Spleen (tissue), 13 donors: ENCODE measurements around the gene ARSI. TPM values are rescaled to one million over a fixed set of nuclear protein-coding genes. Genes with fewer than 3 reads are reported as not detected.
A peak's percentile ranks its signal among the peaks of the same experiment; 100 is the strongest.

Source experiments
- DNase-seq: peaks from one replicate; pipeline ENCODE4 v3.0.0-alpha.2; 2020
- H3K27ac ChIP-seq, 8 donors: fragments of 200-600 bp; sonication (generic) in 7 of 8; 1 replicate in 4 of 8; 2 replicates in 4 of 8; pipeline versions ENCODE4 v1.5.0 to v1.8.0; 2016 to 2021; ENCODE audit warnings: inconsistent platforms in 4 of 8, mild to moderate bottlenecking in 4 of 8, moderate library complexity in 1 of 8
- H3K27me3 ChIP-seq, 7 donors: fragments of 200-600 bp; sonication (generic) in 6 of 7; replicated peaks in 1 of 7; 1 replicate in 4 of 7; 2 replicates in 3 of 7; pipeline versions ENCODE4 v1.5.0 to v1.8.0; 2016 to 2021; ENCODE audit warnings: inconsistent platforms in 3 of 7, mild to moderate bottlenecking in 1 of 7
- H3K36me3 ChIP-seq, 6 donors: fragments of 200-600 bp; sonication (generic) in 5 of 6; 1 replicate in 4 of 6; 2 replicates in 2 of 6; pipeline versions ENCODE4 v1.5.0 to v1.8.0; 2016 to 2021; ENCODE audit warnings: inconsistent platforms in 2 of 6
- H3K4me1 ChIP-seq, 6 donors: fragments of 200-600 bp; sonication (generic) in 5 of 6; 1 replicate in 3 of 6; 2 replicates in 3 of 6; pipeline versions ENCODE4 v1.5.0 to v1.8.0; 2016 to 2021; ENCODE audit warnings: inconsistent platforms in 3 of 6
- H3K4me3 ChIP-seq, 8 donors: fragments of 200-600 bp; sonication (generic) in 7 of 8; 1 replicate in 4 of 8; 2 replicates in 4 of 8; pipeline versions ENCODE4 v1.5.0 to v1.8.0; 2016 to 2021; ENCODE audit warnings: inconsistent platforms in 4 of 8, mild to moderate bottlenecking in 4 of 8, moderate library complexity in 2 of 8
- H3K9me3 ChIP-seq, 8 donors: fragments of 200-600 bp; sonication (generic) in 7 of 8; 1 replicate in 4 of 8; 2 replicates in 4 of 8; pipeline versions ENCODE4 v1.5.0 to v1.8.0; 2016 to 2021; ENCODE audit warnings: inconsistent platforms in 4 of 8
- CTCF ChIP-seq, 11 experiments: fragments of 200-600 bp in 7 of 11; fragments of 450-650 bp in 4 of 11; sonication (generic) in 4 of 11; IDR thresholded peaks in 8 of 11; conservative IDR thresholded peaks in 3 of 11; 1 replicate in 7 of 11; 2 replicates in 4 of 11; pipeline versions ENCODE4 v1.4.0 to v1.8.0; 2016 to 2021; ENCODE audit warnings: antibody characterized with exemption in 11 of 11, inconsistent platforms in 4 of 11, mild to moderate bottlenecking in 1 of 11
- POLR2A ChIP-seq, 3 donors: fragments of 450-650 bp; IDR thresholded peaks; one replicate each; pipeline ENCODE4 v1.5.1; 2017; ENCODE audit warnings: antibody characterized with exemption in 3 of 3, mild to moderate bottlenecking in 1 of 3
- POLR2AphosphoS5 ChIP-seq, 3 donors: sonication (generic); formaldehyde crosslinking; IDR thresholded peaks; one replicate each; pipeline ENCODE4 v1.5.1; 2017; ENCODE audit warnings: antibody characterized with exemption in 3 of 3
- WGBS, 5 donors: extraction: QIAGEN DNeasy Blood & Tissue Kit in 3 of 5; methylation state at CpG; one replicate each; pipeline versions ENCODE4 v1.1.5 to v1.1.7; 2013 to 2018; 5-methylcytosine and 5-hydroxymethylcytosine counted together
- intact Hi-C: fragments of 100-400 bp; cut with DNase I; formaldehyde crosslinking; loops from one replicate; pipeline ENCODE4 v1.15.0; 2023; ENCODE audit warnings: low total_unique reads
- long read RNA-seq, 2 donors: transcript quantifications; one replicate each; lab custom pipeline, GENCODE V29; 2026
- polyA plus RNA-seq, 3 donors: library from polyadenylated mRNA; stranded (reverse); fragments of 200-250 nt; gene quantifications; one replicate each; pipeline ENCODE4 v1.2.1, GENCODE V29; 2013
- total RNA-seq, 7 donors: library from RNA; depleted of rRNA in 3 of 7; stranded (reverse); fragments of >200 nt in 3 of 7; fragmentation: NEBNext Ultra II Directional in 4 of 7; extraction: Animal tissue kit (Norgen Biotek cat#: 25700) in 4 of 7; gene quantifications; one replicate each; pipeline versions ENCODE4 v1.1.0 to v1.2.1, GENCODE V29; 2016 to 2021
- donor health status: healthy with polysubstance abuse.
- donor health status: DM: no; HTN: no; CAD: no; lungs with moderate emphysema.
- donor health status: DM: no; HTN: no; CAD: no.
- donor health status: Bipolar disorder and iron deficiency.
- donor health status: healthy.
- donor health status: DM: no; HTN: no; CAD: no.
- donor health status: DM: yes; HTN: yes; CAD: no.

The ARSI gene
- total RNA-seq (1 to 10 TPM in 5 of 7 donors, under 1 TPM in 2; 0.67 to 3.8 (median 1.1) TPM), polyA plus RNA-seq (under 1 TPM; 0.07 to 0.38 (median 0.30) TPM)
- long read RNA-seq, donor 1, partial matches to known transcripts: 0 of 3 reads
- long read RNA-seq, donor 1, other reads (novel, unspliced or antisense): 0 of 3 reads
- long read RNA-seq, donor 2, partial matches to known transcripts: 0 of 2 reads
- long read RNA-seq, donor 2, other reads (novel, unspliced or antisense): 0 of 2 reads

- DNase-seq: peak; percentile 74
- peak within 1 kb of the TSS in 7 of 8 donors; percentile 8 to 54 (median 19) for H3K4me3 ChIP-seq
- peak within 1 kb of the TSS in 4 of 8 donors; percentile 28 to 45 (median 34) for H3K27ac ChIP-seq
- peaks cover 0 to 28% (median 11%) of the 10 kb centered on the region in 6 donors for H3K4me1 ChIP-seq
- peaks cover 0 to 44% (median 15%) of the 10 kb centered on the region in 7 donors for H3K27me3 ChIP-seq
- TF ChIP-seq POLR2A (IDR thresholded peaks at IDR 0.05) (no peak), POLR2AphosphoS5 (IDR thresholded peaks at IDR 0.05) (peak in 2 of 3 donors; percentile 15 to 53), CTCF (IDR thresholded peaks at IDR 0.05 in 8 of 11, conservative IDR thresholded peaks at IDR 0.05 in 3 of 11) (no peak)
- WGBS, 5 donors: 2 to 8% (median 3%) methylated on average over 29 to 63 of the region's 63 CpGs
- no peaks in the 10 kb centered on the region for H3K9me3 ChIP-seq
- H3K36me3 ChIP-seq: no peaks in the 10 kb centered on the region
- intact Hi-C loops: no loop called here
These were observed at the start of gene ARSI for GRCh38 chr5:150302301-150303069. Gene ARSI, minus strand, starts transcription at chr5:150302905. Its CDS starts 532 bp downstream, at chr5:150302373.

- H3K4me3 ChIP-seq: no peak overlapping the region
- H3K36me3 ChIP-seq: no peaks in the 10 kb centered on the region
- peaks cover 9 to 31% (median 12%) of the 10 kb centered on the region in 6 donors for H3K4me1 ChIP-seq
- TF ChIP-seq CTCF (IDR thresholded peaks at IDR 0.05 in 8 of 11, conservative IDR thresholded peaks at IDR 0.05 in 3 of 11) (peak in 10 of 11 experiments; percentile 22 to 70 (median 54)), POLR2A (IDR thresholded peaks at IDR 0.05) (no peak), POLR2AphosphoS5 (IDR thresholded peaks at IDR 0.05) (peak in 1 of 3 donors; percentile 35)
- intact Hi-C loops: no loop called here
- H3K27ac ChIP-seq: peak overlapping the region in 3 of 8 donors; percentile 22 to 60 (median 43)
- no peaks in the 10 kb centered on the region for H3K9me3 ChIP-seq
- 23 to 36% (median 24%) methylated on average over 7 of the region's 7 CpGs for WGBS, 5 donors
- DNase-seq: peak; percentile 86
- H3K27me3 ChIP-seq: no peaks in the 10 kb centered on the region
These were observed 48.0 kb upstream of the ARSI start for GRCh38 chr5:150350524-150351344.

GRCh38 chr5:150349681-150350275 lies 47.1 kb upstream of the ARSI start:
- no peak for TF ChIP-seq POLR2A (IDR thresholded peaks at IDR 0.05)
- no peak for TF ChIP-seq CTCF (IDR thresholded peaks at IDR 0.05 in 8 of 11, conservative IDR thresholded peaks at IDR 0.05 in 3 of 11)
- no peak for TF ChIP-seq POLR2AphosphoS5 (IDR thresholded peaks at IDR 0.05)
- H3K9me3 ChIP-seq: no peaks in the 10 kb centered on the region
- H3K27me3 ChIP-seq: no peaks in the 10 kb centered on the region
- peaks cover 9 to 31% (median 12%) of the 10 kb centered on the region in 6 donors for H3K4me1 ChIP-seq
- no peak for DNase-seq
- intact Hi-C loops: no loop called here
- WGBS, 5 donors: 83 to 90% (median 88%) methylated on average over 6 of the region's 6 CpGs
- H3K36me3 ChIP-seq: no peaks in the 10 kb centered on the region
- H3K27ac ChIP-seq: no peak overlapping the region
- H3K4me3 ChIP-seq: no peak overlapping the region
